Trophoblast cell (in vitro differentiated cells and primary cell): ENCODE measurements around the gene HTRA2.

ENCODE experiments used
- DNase-seq, 2 donors: peaks; one replicate each; pipeline ENCODE4 v3.0.0-alpha.2; 2016
- H2AFZ ChIP-seq: 2 replicates; pipeline ENCODE4 v1.6.1; 2013; ENCODE audit warnings: low read length, moderate library complexity, mild to moderate bottlenecking; ENCODE audit not compliant: insufficient read depth, poor library complexity
- H2AK5ac ChIP-seq: 2 replicates; pipeline ENCODE4 v1.6.1; 2013; ENCODE audit warnings: mild to moderate bottlenecking, low read length
- H2BK120ac ChIP-seq: 2 replicates; pipeline ENCODE4 v1.6.1; 2013; ENCODE audit warnings: low read length, mild to moderate bottlenecking, moderate library complexity; ENCODE audit not compliant: insufficient read depth, poor library complexity
- H2BK12ac ChIP-seq: 2 replicates; pipeline ENCODE4 v1.6.1; 2013; ENCODE audit warnings: mild to moderate bottlenecking, low read length, moderate library complexity
- H2BK5ac ChIP-seq: 2 replicates; pipeline ENCODE4 v1.6.1; 2013; ENCODE audit warnings: low read length, low read depth, moderate library complexity, mild to moderate bottlenecking; ENCODE audit not compliant: poor library complexity
- H3K14ac ChIP-seq: 2 replicates; pipeline ENCODE4 v1.6.1; 2013; ENCODE audit warnings: mild to moderate bottlenecking, low read length
- H3K18ac ChIP-seq: 2 replicates; pipeline ENCODE4 v1.6.1; 2013; ENCODE audit warnings: mild to moderate bottlenecking, low read length
- H3K23ac ChIP-seq: 2 replicates; pipeline ENCODE4 v1.6.1; 2013; ENCODE audit warnings: low read length
- H3K27ac ChIP-seq: 2 replicates; pipeline ENCODE4 v1.5.1; 2013; ENCODE audit warnings: low read depth, mild to moderate bottlenecking, inconsistent platforms, low read length, moderate library complexity
- H3K27me3 ChIP-seq: 2 replicates; pipeline ENCODE4 v1.6.1; 2013; ENCODE audit warnings: inconsistent platforms, mild to moderate bottlenecking, low read length, moderate library complexity; ENCODE audit not compliant: insufficient read depth
- H3K36me3 ChIP-seq, 2 experiments: 1 replicate in 1 of 2; 2 replicates in 1 of 2; pipeline ENCODE4 v1.6.1; 2013; ENCODE audit warnings: low read length in 2 of 2, mild to moderate bottlenecking in 2 of 2, moderate library complexity in 1 of 2; ENCODE audit not compliant: insufficient read depth in 2 of 2, control insufficient read depth in 1 of 2
- H3K4ac ChIP-seq: 2 replicates; pipeline ENCODE4 v1.6.1; 2013; ENCODE audit warnings: low read depth, mild to moderate bottlenecking, low read length, moderate library complexity
- H3K4me1 ChIP-seq, 2 experiments: 1 replicate in 1 of 2; 2 replicates in 1 of 2; pipeline ENCODE4 v1.6.1; 2013; ENCODE audit warnings: low read length in 2 of 2, mild to moderate bottlenecking in 2 of 2, moderate library complexity in 1 of 2; ENCODE audit not compliant: insufficient read depth in 2 of 2, control insufficient read depth in 1 of 2
- H3K4me2 ChIP-seq: 2 replicates; pipeline ENCODE4 v1.6.1; 2013; ENCODE audit warnings: inconsistent platforms, mild to moderate bottlenecking, low read length, moderate library complexity
- H3K4me3 ChIP-seq: 2 replicates; pipeline ENCODE4 v1.5.1; 2013; ENCODE audit warnings: mild to moderate bottlenecking, low read depth, low read length, inconsistent platforms
- H3K79me1 ChIP-seq: one replicate; pipeline ENCODE4 v1.6.1; 2013; ENCODE audit warnings: low read length
- H3K79me2 ChIP-seq: 2 replicates; pipeline ENCODE4 v1.6.1; 2013; ENCODE audit warnings: low read length, mild to moderate bottlenecking; ENCODE audit not compliant: control insufficient read depth, insufficient read depth, poor library complexity
- H3K9ac ChIP-seq: 2 replicates; pipeline ENCODE4 v1.6.1; 2013; ENCODE audit warnings: mild to moderate bottlenecking, low read length
- H3K9me3 ChIP-seq: 2 replicates; pipeline ENCODE4 v1.6.1; 2013; ENCODE audit warnings: low read depth, mild to moderate bottlenecking, control low read depth, inconsistent platforms, low read length; ENCODE audit not compliant: insufficient read depth
- H4K12ac ChIP-seq: 2 replicates; pipeline ENCODE4 v1.6.1; 2013; ENCODE audit warnings: low read depth, mild to moderate bottlenecking, low read length, moderate library complexity
- H4K8ac ChIP-seq: 2 replicates; pipeline ENCODE4 v1.6.1; 2013; ENCODE audit warnings: low read depth, mild to moderate bottlenecking, low read length, moderate library complexity
- H4K91ac ChIP-seq: one replicate; pipeline ENCODE4 v1.6.1; 2013; ENCODE audit warnings: low read depth, mild to moderate bottlenecking, low read length, moderate library complexity
- WGBS: extraction: QIAGEN DNeasy Blood & Tissue Kit; methylation state at CpG from one replicate; pipeline ENCODE4 v1.1.7; 2013; ENCODE audit warnings: missing lambda C conversion rate; ENCODE audit not compliant: insufficient read length, insufficient coverage; ENCODE audit errors: extremely low coverage; 5-methylcytosine and 5-hydroxymethylcytosine counted together

Gene HTRA2

DNA sequence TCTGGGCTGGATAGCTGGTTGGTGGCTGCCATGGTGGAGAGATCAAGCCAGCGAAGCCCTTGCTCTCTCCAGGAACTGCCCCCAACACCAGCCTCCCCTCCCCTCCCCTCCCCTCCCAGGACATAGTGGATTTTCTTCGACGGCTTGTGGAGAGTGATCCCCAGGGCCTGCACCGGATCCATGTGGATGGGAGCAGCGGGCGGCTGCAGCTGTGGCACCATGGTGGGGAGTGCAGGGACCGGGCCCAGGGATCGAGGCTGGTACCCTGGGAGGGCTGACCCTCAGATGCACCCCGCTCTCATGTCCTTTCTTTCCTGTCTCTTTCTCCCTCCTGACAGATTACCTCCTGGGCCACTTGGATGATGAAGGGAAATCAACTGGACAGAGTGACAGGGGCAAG is 39.8 kb upstream of the HTRA2 start:
- H2AK5ac ChIP-seq = no peak overlapping the region
- no peaks in the 10 kb centered on the region for H3K79me2 ChIP-seq
- no peak overlapping the region for H3K27ac ChIP-seq
- H2BK12ac ChIP-seq = no peak overlapping the region
- H3K14ac ChIP-seq = no peak overlapping the region
- no peak overlapping the region for H3K18ac ChIP-seq
- H2BK120ac ChIP-seq = no peak overlapping the region
- H4K8ac ChIP-seq = no peak overlapping the region
- no peak overlapping the region for H3K9ac ChIP-seq
- H3K9me3 ChIP-seq = peaks cover 2% of the 10 kb centered on the region
- no peak for DNase-seq
- no peak overlapping the region for H2AFZ ChIP-seq
- H4K12ac ChIP-seq = no peak overlapping the region
- H3K4ac ChIP-seq = no peak overlapping the region
- no peak overlapping the region for H4K91ac ChIP-seq
- H3K36me3 ChIP-seq = peaks cover 30 to 44% of the 10 kb centered on the region in 2 experiments
- no CpG with 5 or more reads among the region's 9 CpGs for WGBS
- H3K4me3 ChIP-seq = no peak overlapping the region
- peaks cover 0 to 5% of the 10 kb centered on the region in 2 experiments for H3K4me1 ChIP-seq
- H2BK5ac ChIP-seq = no peak overlapping the region
- no peaks in the 10 kb centered on the region for H3K79me1 ChIP-seq
- H3K23ac ChIP-seq = no peak overlapping the region
- H3K27me3 ChIP-seq = no peaks in the 10 kb centered on the region
- no peak overlapping the region for H3K4me2 ChIP-seq

DNA sequence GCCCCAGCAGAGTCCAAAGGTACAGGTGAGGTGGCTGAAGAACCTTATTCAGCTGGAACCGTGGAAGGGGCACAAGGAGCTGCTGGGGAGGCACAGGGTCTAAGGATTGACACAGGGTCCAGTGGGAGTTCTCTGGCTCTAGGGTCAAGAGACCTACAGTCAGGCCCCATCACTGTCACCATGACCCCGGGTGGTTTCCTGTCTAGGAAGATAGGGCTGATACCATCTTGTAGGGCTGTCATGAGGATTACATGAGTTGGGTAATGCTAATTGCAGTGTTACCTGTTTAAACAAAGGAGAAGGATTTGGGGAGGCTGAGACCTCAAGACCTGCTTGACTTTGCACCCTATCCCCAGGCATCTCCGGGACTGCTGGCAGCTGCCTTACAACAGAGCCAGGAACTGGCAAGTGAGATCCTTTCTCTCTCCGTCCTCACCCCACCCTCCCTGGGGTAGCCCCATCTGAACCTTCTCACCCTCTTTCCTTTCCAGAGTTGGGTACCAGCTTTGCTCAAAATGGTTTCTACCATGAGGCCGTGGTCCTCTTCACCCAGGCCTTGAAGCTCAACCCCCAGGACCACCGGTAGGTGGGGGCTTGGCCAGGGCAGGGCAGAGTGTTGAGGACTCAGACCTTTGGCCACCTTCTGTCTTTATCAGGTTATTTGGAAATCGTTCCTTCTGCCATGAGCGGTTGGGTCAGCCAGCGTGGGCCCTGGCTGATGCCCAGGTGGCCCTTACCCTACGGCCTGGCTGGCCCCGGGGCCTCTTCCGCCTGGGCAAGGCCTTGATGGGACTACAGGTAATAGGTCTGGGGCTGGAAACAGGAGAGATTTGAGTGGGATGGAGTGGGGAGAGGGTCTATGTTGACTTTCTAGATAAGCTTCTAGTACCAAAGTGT is 37.8 kb upstream of the HTRA2 start:
- no peak overlapping the region for H3K9ac ChIP-seq
- H3K27ac ChIP-seq = no peak overlapping the region
- H3K4me2 ChIP-seq = no peak overlapping the region
- H3K79me1 ChIP-seq = no peaks in the 10 kb centered on the region
- H4K91ac ChIP-seq = no peak overlapping the region
- H2BK12ac ChIP-seq = no peak overlapping the region
- no peak overlapping the region for H4K12ac ChIP-seq
- no peak overlapping the region for H3K4ac ChIP-seq
- no peak overlapping the region for H3K14ac ChIP-seq
- no peak overlapping the region for H2BK120ac ChIP-seq
- no peak overlapping the region for H2BK5ac ChIP-seq
- H3K4me3 ChIP-seq = no peak overlapping the region
- no peaks in the 10 kb centered on the region for H3K27me3 ChIP-seq
- peaks cover 0 to 5% of the 10 kb centered on the region in 2 experiments for H3K4me1 ChIP-seq
- H4K8ac ChIP-seq = no peak overlapping the region
- H3K79me2 ChIP-seq = no peaks in the 10 kb centered on the region
- H3K9me3 ChIP-seq = peaks cover 2% of the 10 kb centered on the region
- no peak overlapping the region for H2AK5ac ChIP-seq
- no peak for DNase-seq
- WGBS = no CpG with 5 or more reads among the region's 12 CpGs
- H3K36me3 ChIP-seq = peaks cover 30 to 40% of the 10 kb centered on the region in 2 experiments
- H3K18ac ChIP-seq = no peak overlapping the region
- no peak overlapping the region for H3K23ac ChIP-seq
- no peak overlapping the region for H2AFZ ChIP-seq

GRCh38 chr2:74493546-74493945 is 36.2 kb upstream of the HTRA2 start:
- no peak overlapping the region for H2AFZ ChIP-seq
- peaks cover 11 to 12% of the 10 kb centered on the region in 2 experiments for H3K4me1 ChIP-seq
- H3K4me2 ChIP-seq = no peak overlapping the region
- no peak overlapping the region for H4K91ac ChIP-seq
- no peak overlapping the region for H3K27ac ChIP-seq
- no peak overlapping the region for H3K14ac ChIP-seq
- peaks cover 30 to 39% of the 10 kb centered on the region in 2 experiments for H3K36me3 ChIP-seq
- H3K9me3 ChIP-seq = peaks cover 3% of the 10 kb centered on the region
- WGBS = no CpG with 5 or more reads among the region's 3 CpGs
- H2BK5ac ChIP-seq = no peak overlapping the region
- no peak overlapping the region for H2BK120ac ChIP-seq
- no peak for DNase-seq
- H3K9ac ChIP-seq = no peak overlapping the region
- no peak overlapping the region for H2AK5ac ChIP-seq
- H4K8ac ChIP-seq = no peak overlapping the region
- no peak overlapping the region for H3K23ac ChIP-seq
- no peak overlapping the region for H3K4me3 ChIP-seq
- H3K27me3 ChIP-seq = peaks cover 13% of the 10 kb centered on the region
- H3K4ac ChIP-seq = no peak overlapping the region
- peaks cover 2% of the 10 kb centered on the region for H3K79me1 ChIP-seq
- no peak overlapping the region for H3K18ac ChIP-seq
- H2BK12ac ChIP-seq = no peak overlapping the region
- H4K12ac ChIP-seq = no peak overlapping the region
- H3K79me2 ChIP-seq = no peaks in the 10 kb centered on the region

DNA sequence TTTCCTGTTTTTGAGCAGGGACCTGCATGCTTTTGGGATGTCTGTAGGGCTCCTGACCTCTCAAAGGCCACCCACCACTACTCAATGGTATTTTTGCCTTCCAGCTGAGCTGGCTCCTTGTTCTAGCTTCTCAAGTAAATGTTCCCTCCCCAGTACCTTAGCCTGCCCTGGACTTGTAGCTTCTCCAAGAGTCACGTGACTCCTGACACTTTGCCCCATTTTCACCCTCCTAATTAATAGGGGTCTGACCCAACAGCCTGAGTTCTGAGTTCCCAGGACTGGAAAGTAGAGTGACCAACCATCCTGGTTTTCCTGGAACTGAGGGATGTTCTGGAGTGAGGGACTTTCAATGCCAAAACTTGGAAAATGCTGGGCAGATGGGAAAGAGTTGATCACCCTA is 34.3 kb upstream of the HTRA2 start:
- H3K4me2 ChIP-seq = no peak overlapping the region
- no peak overlapping the region for H3K4ac ChIP-seq
- H3K18ac ChIP-seq = no peak overlapping the region
- peaks cover 24 to 33% of the 10 kb centered on the region in 2 experiments for H3K36me3 ChIP-seq
- H4K12ac ChIP-seq = no peak overlapping the region
- peaks cover 16 to 18% of the 10 kb centered on the region in 2 experiments for H3K4me1 ChIP-seq
- WGBS = no CpG with 5 or more reads among the region's 1 CpG
- DNase-seq = no peak
- H2BK5ac ChIP-seq = no peak overlapping the region
- no peak overlapping the region for H3K27ac ChIP-seq
- peaks cover 3% of the 10 kb centered on the region for H3K9me3 ChIP-seq
- H3K27me3 ChIP-seq = peaks cover 32% of the 10 kb centered on the region
- no peak overlapping the region for H4K91ac ChIP-seq
- H3K79me1 ChIP-seq = peaks cover 3% of the 10 kb centered on the region
- no peak overlapping the region for H3K23ac ChIP-seq
- no peaks in the 10 kb centered on the region for H3K79me2 ChIP-seq
- H2BK120ac ChIP-seq = no peak overlapping the region
- H3K4me3 ChIP-seq = no peak overlapping the region
- H2AK5ac ChIP-seq = no peak overlapping the region
- H2AFZ ChIP-seq = no peak overlapping the region
- no peak overlapping the region for H2BK12ac ChIP-seq
- H3K9ac ChIP-seq = no peak overlapping the region
- H4K8ac ChIP-seq = no peak overlapping the region
- H3K14ac ChIP-seq = no peak overlapping the region
